Activated T-cell treated with anti-CD3 and anti-CD28 coated beads, Interleukin-2, amount 50 U/mL, for 4 hours (primary cell): Measurements from ENCODE around the gene TRANK1. TPM values are rescaled to one million over a fixed set of nuclear protein-coding genes. Genes with fewer than 3 reads are reported as not detected.

Experiments used
- ATAC-seq, 2 donors: fragments of 200-7000 bp; cut with Tn5 transposase; one replicate each; pipeline ENCODE4 v1.10.0; 2021
- DNase-seq: peaks from one replicate; pipeline ENCODE4 v3.0.0-alpha.2; 2020
- H3K27me3 Mint-ChIP-seq: one replicate; pipeline ENCODE4 v1.8.0; 2021; ENCODE audit warnings: low read depth, mixed read lengths
- H3K36me3 Mint-ChIP-seq: one replicate; pipeline ENCODE4 v1.8.0; 2022; ENCODE audit warnings: mixed read lengths; ENCODE audit not compliant: insufficient read depth
- H3K4me1 Mint-ChIP-seq: one replicate; pipeline ENCODE4 v1.8.0; 2021; ENCODE audit warnings: low read depth, mixed read lengths
- H3K4me3 Mint-ChIP-seq: one replicate; pipeline ENCODE4 v1.8.0; 2021; ENCODE audit warnings: mild to moderate bottlenecking, moderate library complexity, mixed read lengths
- H3K9me3 Mint-ChIP-seq: one replicate; pipeline ENCODE4 v1.8.0; 2021; ENCODE audit warnings: mixed read lengths
- total RNA-seq, 3 donors: library from RNA; stranded (reverse); gene quantifications; one replicate each; pipeline ENCODE4 v1.2.1, GENCODE V29; 2021

The TRANK1 gene
- total RNA-seq, 3 donors from 2014 or later = 2.2 to 3.8 (median 2.7) TPM

- H3K36me3 Mint-ChIP-seq = no peaks in the 10 kb centered on the region
- no peaks in the 10 kb centered on the region for H3K4me1 Mint-ChIP-seq
- H3K9me3 Mint-ChIP-seq = peaks cover 1% of the 10 kb centered on the region
- ATAC-seq (no peak), DNase-seq (no peak)
- no peak overlapping the region for H3K4me3 Mint-ChIP-seq
- peaks cover 4% of the 10 kb centered on the region for H3K27me3 Mint-ChIP-seq
Observed at GRCh38 chr3:36811768-36812167, 133.1 kb downstream of the TRANK1 start.

GRCh38 chr3:36804295-36805055, 140.4 kb downstream of the TRANK1 start:
- H3K4me3 Mint-ChIP-seq = no peak overlapping the region
- DNase-seq (no peak), ATAC-seq (no peak)
- peaks cover 13% of the 10 kb centered on the region for H3K9me3 Mint-ChIP-seq
- H3K36me3 Mint-ChIP-seq = peaks cover 2% of the 10 kb centered on the region
- no peaks in the 10 kb centered on the region for H3K4me1 Mint-ChIP-seq
- peaks cover 27% of the 10 kb centered on the region for H3K27me3 Mint-ChIP-seq

- Mint-ChIP-seq H3K9me3 (peaks cover 13% of the 10 kb centered on the region), H3K36me3 (peaks cover 2% of the 10 kb centered on the region), H3K4me1 (no peaks in the 10 kb centered on the region), H3K4me3 (no peak overlapping the region), H3K27me3 (peaks cover 27% of the 10 kb centered on the region)
- DNase-seq (no peak), ATAC-seq (no peak)
Observed at GRCh38 chr3:36803091-36803791, 141.6 kb downstream of the TRANK1 start.

GRCh38 chr3:36800533-36801116, 144.2 kb downstream of the TRANK1 start:
- H3K9me3 Mint-ChIP-seq = peaks cover 3% of the 10 kb centered on the region
- no peaks in the 10 kb centered on the region for H3K4me1 Mint-ChIP-seq
- H3K4me3 Mint-ChIP-seq = no peak overlapping the region
- ATAC-seq (no peak), DNase-seq (no peak)
- H3K36me3 Mint-ChIP-seq = no peaks in the 10 kb centered on the region
- H3K27me3 Mint-ChIP-seq = peaks cover 22% of the 10 kb centered on the region

- Mint-ChIP-seq H3K27me3 (peaks cover 12% of the 10 kb centered on the region), H3K9me3 (no peaks in the 10 kb centered on the region), H3K36me3 (no peaks in the 10 kb centered on the region), H3K4me3 (no peak overlapping the region), H3K4me1 (no peaks in the 10 kb centered on the region)
- ATAC-seq = no peak
- no peak for DNase-seq
Observed at GRCh38 chr3:36796881-36797280, 148.0 kb downstream of the TRANK1 start.

- Mint-ChIP-seq H3K9me3 (no peaks in the 10 kb centered on the region), H3K4me1 (no peaks in the 10 kb centered on the region), H3K36me3 (no peaks in the 10 kb centered on the region), H3K27me3 (peaks cover 10% of the 10 kb centered on the region), H3K4me3 (no peak overlapping the region)
- DNase-seq (no peak), ATAC-seq (no peak)
Observed at GRCh38 chr3:36796161-36796560, 148.7 kb downstream of the TRANK1 start.

GRCh38 chr3:36795622-36796021, 149.2 kb downstream of the TRANK1 start:
- no peak overlapping the region for H3K4me3 Mint-ChIP-seq
- ATAC-seq = no peak
- no peaks in the 10 kb centered on the region for H3K9me3 Mint-ChIP-seq
- DNase-seq = no peak
- no peaks in the 10 kb centered on the region for H3K4me1 Mint-ChIP-seq
- no peaks in the 10 kb centered on the region for H3K36me3 Mint-ChIP-seq
- peaks cover 12% of the 10 kb centered on the region for H3K27me3 Mint-ChIP-seq

- no peaks in the 10 kb centered on the region for H3K36me3 Mint-ChIP-seq
- H3K9me3 Mint-ChIP-seq = no peaks in the 10 kb centered on the region
- H3K27me3 Mint-ChIP-seq = peaks cover 8% of the 10 kb centered on the region
- no peak for DNase-seq
- peak in 1 of 2 donors; percentile 46 for ATAC-seq
- no peaks in the 10 kb centered on the region for H3K4me1 Mint-ChIP-seq
- H3K4me3 Mint-ChIP-seq = no peak overlapping the region
Observed at GRCh38 chr3:36792342-36792741, 152.5 kb downstream of the TRANK1 start.

- no peaks in the 10 kb centered on the region for H3K9me3 Mint-ChIP-seq
- no peaks in the 10 kb centered on the region for H3K36me3 Mint-ChIP-seq
- DNase-seq (no peak), ATAC-seq (no peak)
- H3K4me1 Mint-ChIP-seq = no peaks in the 10 kb centered on the region
- peaks cover 8% of the 10 kb centered on the region for H3K27me3 Mint-ChIP-seq
- no peak overlapping the region for H3K4me3 Mint-ChIP-seq
Observed at GRCh38 chr3:36790765-36791164, 154.1 kb downstream of the TRANK1 start.

- peaks cover 8% of the 10 kb centered on the region for H3K27me3 Mint-ChIP-seq
- H3K4me3 Mint-ChIP-seq = no peak overlapping the region
- no peak for DNase-seq
- H3K9me3 Mint-ChIP-seq = no peaks in the 10 kb centered on the region
- no peaks in the 10 kb centered on the region for H3K4me1 Mint-ChIP-seq
- no peaks in the 10 kb centered on the region for H3K36me3 Mint-ChIP-seq
- no peak for ATAC-seq
Observed at GRCh38 chr3:36786921-36787890, 157.6 kb downstream of the TRANK1 start.

GRCh38 chr3:36784138-36784635, 160.7 kb downstream of the TRANK1 start:
- H3K36me3 Mint-ChIP-seq = no peaks in the 10 kb centered on the region

GRCh38 chr3:36777424-36778218, 167.2 kb downstream of the TRANK1 start:
- Mint-ChIP-seq H3K36me3 (no peaks in the 10 kb centered on the region), H3K4me3 (no peak overlapping the region), H3K4me1 (no peaks in the 10 kb centered on the region), H3K27me3 (no peaks in the 10 kb centered on the region), H3K9me3 (no peaks in the 10 kb centered on the region)
- DNase-seq (no peak), ATAC-seq (no peak)

More at GRCh38 chr3:36784138-36784635, 160.7 kb downstream of the TRANK1 start:
- Mint-ChIP-seq H3K27me3 (no peaks in the 10 kb centered on the region), H3K4me3 (no peak overlapping the region), H3K4me1 (no peaks in the 10 kb centered on the region), H3K9me3 (no peaks in the 10 kb centered on the region)
- no peak for ATAC-seq
- no peak for DNase-seq
